Stimulated activated naive CD4-positive, alpha-beta T cell treated with Interleukin-2 at 50 U/mL for 16 hours (primary cell): ENCODE data around the gene PDE2A.

Source experiments
- DNase-seq: peaks from one replicate; lab custom pipeline; 2025; lab: John Stamatoyannopoulos, UW

The PDE2A gene

DNA sequence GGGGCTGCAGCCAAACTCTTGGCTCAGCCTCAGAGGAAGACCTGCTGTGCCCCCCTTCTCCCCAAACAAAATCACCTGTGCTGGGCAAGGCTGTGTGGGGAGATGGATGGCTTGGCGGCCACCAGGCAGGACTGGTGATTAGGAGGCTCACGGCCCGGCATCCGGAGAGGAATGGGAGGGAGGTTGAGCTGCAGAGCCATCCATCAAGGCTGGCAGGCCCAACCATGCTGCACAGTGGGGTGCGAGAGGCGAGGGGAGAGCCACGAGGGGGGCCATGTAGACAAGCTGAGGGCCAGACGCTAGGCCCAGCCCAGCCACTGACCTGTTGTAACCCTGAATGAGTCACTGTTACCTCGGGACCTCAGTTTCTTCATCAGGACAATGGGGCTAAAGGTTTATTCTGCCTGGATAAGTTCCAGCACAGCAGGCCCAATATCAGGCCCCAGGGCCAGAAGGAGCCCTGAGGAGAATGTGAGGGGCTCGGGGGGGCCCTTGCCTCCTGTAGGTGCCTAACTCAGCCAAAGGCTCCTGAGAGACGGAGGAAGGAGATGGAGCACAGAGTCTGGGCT, 18.2 kb downstream of the PDE2A start:
- no peak for DNase-seq

GRCh38 chr11:72655014-72655413, 19.2 kb downstream of the PDE2A start:
- DNase-seq: no peak

- DNase-seq: no peak
Observed at GRCh38 chr11:72653649-72654048, 20.6 kb downstream of the PDE2A start.

- DNase-seq: no peak
Observed at GRCh38 chr11:72652873-72653630, 21.2 kb downstream of the PDE2A start.

DNA sequence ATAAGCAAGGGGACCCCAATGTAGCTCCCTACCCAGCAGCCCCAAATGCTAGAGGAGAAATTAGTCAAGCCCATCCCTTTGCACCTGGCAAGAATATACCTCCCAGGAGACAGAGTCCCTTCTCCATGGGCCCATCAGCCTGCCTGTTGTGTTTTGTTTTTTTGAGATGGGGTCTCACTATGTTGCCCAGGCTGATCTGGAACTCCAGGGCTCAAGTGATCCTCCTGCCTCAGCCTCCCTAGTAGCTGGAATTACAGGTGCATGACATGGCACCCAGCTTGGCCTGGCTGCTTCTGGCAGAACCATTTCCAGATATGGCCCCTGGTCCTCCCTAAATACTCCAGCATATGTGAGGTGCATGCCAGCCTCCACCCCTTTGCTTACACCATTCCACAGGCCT, 22.1 kb downstream of the PDE2A start:
- no peak for DNase-seq

DNA sequence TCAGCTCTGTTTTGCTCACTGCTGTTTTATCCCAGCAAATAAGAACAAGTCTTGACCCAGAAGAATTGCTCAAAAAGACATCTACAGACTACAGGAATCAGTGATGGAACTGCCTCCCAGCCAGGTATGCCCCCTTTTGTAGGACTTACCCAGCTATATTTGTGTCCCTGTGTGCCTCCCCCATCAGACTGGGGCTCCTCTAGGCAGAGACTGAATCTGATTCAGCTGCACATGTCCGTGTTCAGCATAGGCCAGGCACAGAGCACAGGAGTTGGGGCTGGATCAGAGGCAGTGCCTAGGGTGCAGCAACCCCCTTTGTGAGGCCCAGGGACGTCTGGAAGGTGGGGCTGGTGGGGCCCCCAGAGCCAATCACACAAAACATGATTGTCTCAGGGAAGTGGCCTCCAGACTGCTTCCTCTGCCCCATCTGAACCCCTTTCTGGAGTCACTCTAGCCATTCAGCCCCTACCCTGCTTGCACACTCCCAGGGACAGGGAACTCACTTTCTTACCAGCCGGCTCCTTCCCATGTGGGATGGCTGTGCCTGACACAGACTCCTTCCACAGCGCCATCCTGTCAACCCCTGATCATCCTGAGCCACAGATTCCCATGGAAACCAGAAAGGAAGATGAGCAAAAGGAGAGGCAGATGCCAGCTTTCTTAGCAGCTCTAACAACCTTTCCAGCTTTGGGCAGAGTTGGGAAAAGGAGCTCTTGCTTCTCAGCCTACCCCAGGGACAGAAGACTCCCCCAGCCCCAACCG, 24.8 kb downstream of the PDE2A start:
- DNase-seq: no peak

GRCh38 chr11:72648384-72649136, 25.7 kb downstream of the PDE2A start:
- no peak for DNase-seq

DNA sequence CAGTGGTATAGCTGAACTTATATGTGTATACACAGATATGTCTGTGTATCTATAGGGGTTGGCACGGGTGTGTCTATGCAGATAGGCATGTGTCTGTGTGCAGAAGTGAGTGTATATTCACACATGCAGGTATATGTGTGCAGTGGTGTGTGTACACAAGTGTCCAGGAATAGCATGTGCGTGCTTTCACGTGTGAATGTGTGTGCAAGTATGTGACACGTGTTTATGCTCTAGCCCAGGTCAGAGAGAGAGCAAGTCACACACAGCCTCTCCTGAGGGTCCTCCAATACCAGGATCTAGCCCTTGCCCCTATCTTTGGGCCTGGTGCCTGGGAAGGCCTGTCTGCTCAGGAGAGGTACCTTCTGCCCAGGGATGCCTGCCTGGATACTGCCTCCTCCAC, 26.3 kb downstream of the PDE2A start:
- DNase-seq: no peak

DNA sequence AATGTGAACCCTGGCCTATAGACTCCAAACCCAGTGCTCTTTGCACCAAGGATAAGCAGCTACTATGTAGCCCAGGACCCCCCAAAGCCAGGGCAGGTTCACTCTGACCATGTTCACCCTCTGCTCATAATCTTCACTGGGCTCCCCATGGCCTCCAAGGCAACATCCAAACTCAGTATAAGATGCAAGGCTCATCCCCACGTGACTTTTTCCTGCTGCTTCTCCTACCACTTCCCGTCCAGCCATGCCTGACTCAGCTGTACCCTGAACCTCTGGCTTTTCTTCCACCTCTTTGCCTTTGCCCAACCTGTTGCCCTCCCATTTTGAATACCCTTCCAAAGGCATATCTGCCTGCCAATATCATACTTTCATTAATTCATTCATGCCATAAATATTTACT, 27.8 kb downstream of the PDE2A start:
- DNase-seq: no peak

DNA sequence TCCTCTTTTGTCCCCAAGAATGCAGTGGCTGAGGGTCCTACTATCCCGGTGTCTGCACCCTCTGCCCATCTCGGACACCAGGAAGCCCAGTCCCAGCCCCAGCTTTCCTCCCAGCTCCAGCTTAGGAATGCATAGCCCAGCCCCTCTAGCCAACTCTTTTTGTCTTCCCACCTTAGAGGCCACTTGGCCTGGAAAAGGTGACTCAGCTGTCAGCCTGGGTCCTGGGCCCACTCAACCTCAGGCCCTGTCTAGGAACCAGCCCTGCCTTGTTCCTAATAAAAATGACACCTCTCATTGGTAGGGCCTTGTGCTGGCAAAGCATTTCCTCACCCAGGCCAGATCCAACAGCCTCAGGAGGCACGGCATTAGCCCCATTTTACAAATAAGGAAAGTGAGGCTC, 28.2 kb downstream of the PDE2A start:
- DNase-seq: no peak

DNA sequence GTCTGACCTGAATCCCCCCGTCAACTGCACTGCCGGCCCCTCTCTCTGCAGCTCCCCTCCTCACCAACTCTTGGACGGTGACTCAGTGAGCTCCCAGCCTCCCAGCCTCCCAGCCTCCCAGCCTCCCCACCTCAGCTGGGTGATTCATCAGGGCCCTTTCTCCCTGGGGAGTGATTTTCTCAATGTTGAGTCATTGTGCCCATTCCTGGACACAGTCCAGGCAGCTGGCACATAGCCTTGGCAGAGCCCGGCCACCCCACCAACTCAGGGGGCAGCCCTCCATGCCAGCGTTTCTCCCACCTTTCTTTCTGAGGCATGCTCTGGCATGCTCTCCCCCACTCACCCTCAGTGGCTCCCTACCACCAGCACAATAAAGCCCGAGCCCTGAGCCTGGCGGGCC, 30.7 kb downstream of the PDE2A start:
- DNase-seq: no peak

DNA sequence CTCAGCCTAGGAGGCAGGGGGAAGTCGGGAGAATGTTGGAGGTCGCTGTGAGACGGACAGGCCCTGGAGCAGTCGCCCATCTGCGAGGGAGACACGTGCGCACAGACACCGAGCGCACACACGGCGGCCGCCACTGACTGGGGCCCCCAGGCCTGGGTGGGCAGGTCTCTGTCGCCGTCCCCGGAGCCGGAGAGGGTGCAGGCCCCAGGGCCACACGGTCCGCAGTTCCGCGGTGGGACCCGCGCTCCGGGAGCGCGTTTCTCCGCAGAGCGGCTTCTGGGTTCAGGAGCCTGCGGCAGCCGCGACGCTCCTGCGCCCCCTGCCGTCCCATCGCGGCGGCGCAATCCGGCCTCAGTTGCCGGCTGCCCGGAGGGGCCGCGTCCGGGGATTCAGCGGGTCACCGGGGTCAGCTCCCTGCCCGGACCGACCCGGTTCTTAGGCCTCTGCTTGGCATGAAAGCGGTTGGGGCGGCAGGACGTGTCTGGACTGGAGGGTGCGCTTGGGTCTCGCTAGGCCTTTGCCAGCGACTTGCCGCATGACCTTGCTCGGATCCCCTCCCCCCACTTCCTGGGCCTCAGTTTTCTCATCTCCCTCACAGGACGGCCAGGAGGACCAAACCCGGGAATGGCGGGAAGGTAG, 31.2 kb downstream of the PDE2A start:
- DNase-seq: peak; percentile 50

DNA sequence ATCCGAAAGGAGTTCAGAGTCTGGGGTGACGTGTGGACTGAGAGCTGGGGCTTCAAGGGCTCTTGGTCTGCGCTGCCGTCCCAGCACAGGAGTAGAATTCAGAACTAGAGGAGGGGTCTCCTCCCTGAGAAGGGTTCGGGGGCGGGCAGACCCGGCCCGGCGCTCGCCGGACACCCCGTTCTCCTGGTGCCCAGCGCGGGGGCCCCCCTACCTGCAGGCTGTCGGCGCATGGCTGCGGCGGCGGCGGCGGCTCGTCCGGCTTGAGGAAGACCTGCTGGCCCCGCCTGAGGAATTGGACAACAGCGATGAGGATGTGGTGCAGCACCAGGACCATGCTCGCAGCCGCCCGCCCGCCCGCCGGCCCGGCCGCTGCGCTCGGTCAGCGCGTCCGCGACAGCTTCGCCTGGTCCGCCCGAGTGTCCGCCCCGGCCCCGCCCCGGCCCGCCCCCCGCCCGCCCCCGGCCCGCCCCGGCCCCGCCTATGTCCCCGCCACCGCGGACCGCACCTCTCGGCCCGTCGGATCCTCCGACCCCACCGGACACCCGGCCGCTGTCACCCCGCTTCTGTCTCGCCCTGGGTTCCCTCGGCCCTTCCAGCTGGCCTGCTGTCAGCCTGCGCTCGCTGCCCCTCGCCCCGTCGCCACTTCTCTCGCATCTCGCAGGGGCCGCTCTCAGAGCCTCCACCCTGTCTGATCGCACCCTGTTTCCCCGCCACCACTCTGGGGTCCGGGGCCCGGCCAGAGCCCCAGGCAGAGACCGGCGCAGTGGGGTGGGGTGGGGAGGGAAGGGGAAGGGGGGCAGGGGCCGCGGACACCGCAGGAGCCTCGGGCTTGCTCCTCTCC, 32.0 kb downstream of the PDE2A start:
- no peak for DNase-seq

DNA sequence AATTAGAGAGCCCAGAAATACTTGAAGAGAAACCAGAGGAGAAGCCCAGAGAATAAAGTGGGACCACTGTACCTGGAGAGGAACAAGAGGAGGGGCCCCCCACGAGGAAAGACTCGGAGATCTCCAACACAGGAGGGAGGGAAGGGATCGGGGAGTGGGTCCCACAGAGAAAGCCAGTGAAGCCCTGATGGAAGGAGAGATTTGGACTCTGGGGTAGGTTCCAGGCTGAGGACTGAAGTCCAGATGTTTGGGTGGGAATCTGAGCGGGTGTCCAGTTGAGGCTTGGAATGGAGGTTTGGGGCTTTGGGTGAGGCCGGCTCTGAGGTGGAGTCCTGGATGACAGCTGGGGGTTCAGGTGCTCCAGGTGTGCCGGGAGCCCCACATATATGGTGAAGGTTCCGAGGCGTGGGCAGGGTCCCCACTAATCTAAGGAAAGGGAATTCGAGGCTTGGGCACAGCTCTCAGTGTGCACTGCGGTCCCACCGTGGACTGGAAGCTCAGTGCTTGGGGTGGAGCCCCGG, 32.6 kb downstream of the PDE2A start:
- no peak for DNase-seq

GRCh38 chr11:72639502-72640375, 34.5 kb downstream of the PDE2A start:
- DNase-seq: no peak

DNA sequence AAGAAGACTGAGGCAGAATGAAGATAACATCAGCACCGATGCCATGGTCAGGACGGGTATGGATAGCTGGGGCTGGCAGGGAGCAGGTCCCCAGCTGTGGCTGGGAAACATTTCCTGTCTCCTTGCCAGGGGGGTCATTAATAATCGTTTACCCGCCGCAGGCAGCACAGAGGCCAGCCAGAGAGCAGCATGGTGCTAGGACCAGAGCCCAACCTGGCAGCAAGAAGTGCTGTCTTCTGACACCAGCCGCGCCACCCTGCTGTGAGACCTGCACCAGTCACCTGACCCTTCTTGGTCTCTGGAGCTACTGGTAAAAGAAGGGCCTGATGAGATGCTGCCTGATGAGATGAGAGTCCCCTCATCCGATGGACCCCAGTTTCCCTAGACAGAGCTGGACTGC, 36.3 kb downstream of the PDE2A start:
- DNase-seq: no peak

GRCh38 chr11:72637198-72637597, 37.0 kb downstream of the PDE2A start:
- no peak for DNase-seq

- no peak for DNase-seq
Observed at GRCh38 chr11:72636376-72636775, 37.8 kb downstream of the PDE2A start.

GRCh38 chr11:72635933-72636332, 38.3 kb downstream of the PDE2A start:
- DNase-seq: no peak
